Stomach (tissue), 9 donors: Measurements from ENCODE around the gene SLC16A14. TPM values are rescaled to one million over a fixed set of nuclear protein-coding genes. Genes with fewer than 3 reads are reported as not detected.

ENCODE experiments used
- DNase-seq, 2 donors: peaks; one replicate each; pipeline versions ENCODE4 v3.0.0 to v3.0.0-alpha.2; 2013 to 2019
- H3K27ac ChIP-seq, 5 donors: fragments of 200-600 bp in 4 of 5; sonication (generic) in 4 of 5; one replicate each; pipeline ENCODE4 v1.5.1; 2013 to 2019; ENCODE audit warnings: mild to moderate bottlenecking in 1 of 5, moderate library complexity in 1 of 5
- H3K27me3 ChIP-seq, 3 donors: fragments of 200-600 bp; sonication (generic); one replicate each; pipeline ENCODE4 v1.5.1; 2017 to 2019; ENCODE audit warnings: mixed run types in 1 of 3
- H3K36me3 ChIP-seq, 4 donors: fragments of 200-600 bp; sonication (generic); 1 replicate in 3 of 4; 2 replicates in 1 of 4; pipeline ENCODE4 v1.5.1; 2016 to 2019
- H3K4me1 ChIP-seq, 4 donors: fragments of 200-600 bp; sonication (generic); one replicate each; pipeline ENCODE4 v1.5.1; 2016 to 2019
- H3K4me3 ChIP-seq, 4 donors: fragments of 200-600 bp; sonication (generic) in 3 of 4; one replicate each; pipeline ENCODE4 v1.5.1; 2016 to 2019; ENCODE audit warnings: mild to moderate bottlenecking in 1 of 4
- H3K9me3 ChIP-seq, 4 donors: fragments of 200-600 bp; sonication (generic); one replicate each; pipeline ENCODE4 v1.5.1; 2016 to 2019
- CTCF ChIP-seq, 7 experiments: fragments of 450-650 bp in 4 of 7; fragments of 200-600 bp in 3 of 7; sonication (generic) in 3 of 7; IDR thresholded peaks; one replicate each; pipeline ENCODE4 v1.5.1; 2016 to 2019; ENCODE audit warnings: antibody characterized with exemption in 7 of 7, control low read depth in 2 of 7, mild to moderate bottlenecking in 1 of 7
- EP300 ChIP-seq: sonication (generic); formaldehyde crosslinking; IDR thresholded peaks from one replicate; pipeline ENCODE4 v1.6.1; 2017; ENCODE audit warnings: antibody characterized with exemption
- POLR2A ChIP-seq, 4 donors: fragments of 450-650 bp; IDR thresholded peaks; one replicate each; pipeline ENCODE4 v1.6.1; 2016; ENCODE audit warnings: antibody characterized with exemption in 4 of 4, control low read depth in 2 of 4, mild to moderate bottlenecking in 1 of 4, moderate library complexity in 1 of 4
- POLR2AphosphoS5 ChIP-seq, 3 donors: sonication (generic); formaldehyde crosslinking; IDR thresholded peaks; one replicate each; pipeline ENCODE4 v1.6.1; 2016; ENCODE audit warnings: antibody characterized with exemption in 3 of 3
- WGBS, 5 donors: extraction: QIAGEN DNeasy Blood & Tissue Kit in 3 of 5; methylation state at CpG; one replicate each; pipeline versions ENCODE4 v1.1.5 to v1.1.7; 2013 to 2018; 5-methylcytosine and 5-hydroxymethylcytosine counted together
- intact Hi-C: fragments of 100-400 bp; cut with DNase I; formaldehyde crosslinking; loops from one replicate; pipeline ENCODE4 v1.15.1; 2023; ENCODE audit warnings: low total_unique reads
- polyA plus RNA-seq, 3 donors: library from polyadenylated mRNA; stranded (reverse); fragments of 200-250 nt; gene quantifications; one replicate each; pipeline ENCODE4 v1.2.3, GENCODE V29; 2013
- small RNA-seq, 4 donors: library from RNA; depleted of rRNA; stranded (forward); fragments of <200 nt; gene quantifications; one replicate each; pipeline ENCODE3, GENCODE V24; 2016
- total RNA-seq, 5 donors: library from RNA; depleted of rRNA; stranded (reverse); fragments of >200 nt; gene quantifications; one replicate each; pipeline versions ENCODE4 v1.1.0 to v1.2.3, GENCODE V29; 2014 to 2016
- donor health status: healthy with polysubstance abuse.
- donor health status: Bipolar disorder and iron deficiency.
- donor health status: healthy.

Gene SLC16A14
- total and polyA plus RNA-seq, 8 donors, result 0.31 to 5.7 (median 1.0) TPM; not detected in 2

GRCh38 chr2:230000118-230000841 lies 68.4 kb downstream of the SLC16A14 start:
- no peak for TF ChIP-seq POLR2AphosphoS5 (IDR thresholded peaks at IDR 0.05)
- no peak for DNase-seq
- H3K9me3 ChIP-seq, result no peaks in the 10 kb centered on the region
- intact Hi-C loops, result loop anchor here (10.0 kb wide), 1 partner anchor 165 kb away; no protein-coding TSS in a partner anchor
- H3K4me3 ChIP-seq, result no peak overlapping the region
- WGBS, 5 donors, result 81 to 89% (median 83%) methylated on average over 6 of the region's 6 CpGs
- H3K4me1 ChIP-seq, result no peaks in the 10 kb centered on the region
- no peaks in the 10 kb centered on the region for H3K27me3 ChIP-seq
- no peak overlapping the region for H3K27ac ChIP-seq
- H3K36me3 ChIP-seq, result no peaks in the 10 kb centered on the region

GRCh38 chr2:229997565-229997964 lies 71.2 kb downstream of the SLC16A14 start:
- Histone ChIP-seq H3K36me3 (no peaks in the 10 kb centered on the region), H3K27ac (no peak overlapping the region), H3K4me3 (no peak overlapping the region), H3K4me1 (no peaks in the 10 kb centered on the region), H3K27me3 (no peaks in the 10 kb centered on the region), H3K9me3 (no peaks in the 10 kb centered on the region)
- 84 to 94% (median 90%) methylated on average over 3 of the region's 3 CpGs for WGBS, 5 donors
- intact Hi-C loops, result no loop called here
- DNase-seq, result no peak
- TF ChIP-seq POLR2AphosphoS5 (IDR thresholded peaks at IDR 0.05) (no peak), EP300 (no peak), CTCF (IDR thresholded peaks at IDR 0.05) (no peak), POLR2A (IDR thresholded peaks at IDR 0.05) (no peak)

- Histone ChIP-seq H3K36me3 (no peaks in the 10 kb centered on the region), H3K9me3 (no peaks in the 10 kb centered on the region), H3K27ac (no peak overlapping the region), H3K4me3 (no peak overlapping the region), H3K27me3 (no peaks in the 10 kb centered on the region), H3K4me1 (no peaks in the 10 kb centered on the region)
- DNase-seq, result no peak
- intact Hi-C loops, result no loop called here
- WGBS, 5 donors, result 83 to 98% (median 95%) methylated on average over 4 of the region's 4 CpGs
- TF ChIP-seq POLR2AphosphoS5 (IDR thresholded peaks at IDR 0.05) (no peak), CTCF (IDR thresholded peaks at IDR 0.05) (no peak), EP300 (no peak), POLR2A (IDR thresholded peaks at IDR 0.05) (no peak)
Measured at GRCh38 chr2:229996320-229996719, 72.4 kb downstream of the SLC16A14 start.

GRCh38 chr2:229993236-229993635 lies 75.5 kb downstream of the SLC16A14 start:
- no peaks in the 10 kb centered on the region for H3K36me3 ChIP-seq
- WGBS, 5 donors, result 88 to 98% (median 94%) methylated on average over 6 of the region's 6 CpGs
- DNase-seq, result no peak
- no peaks in the 10 kb centered on the region for H3K27me3 ChIP-seq
- H3K4me1 ChIP-seq, result no peaks in the 10 kb centered on the region
- no peak for TF ChIP-seq POLR2AphosphoS5 (IDR thresholded peaks at IDR 0.05)
- TF ChIP-seq EP300, result no peak
- no peak for TF ChIP-seq CTCF (IDR thresholded peaks at IDR 0.05)
- TF ChIP-seq POLR2A (IDR thresholded peaks at IDR 0.05), result no peak
- intact Hi-C loops, result no loop called here
- no peak overlapping the region for H3K27ac ChIP-seq
- H3K4me3 ChIP-seq, result no peak overlapping the region
- no peaks in the 10 kb centered on the region for H3K9me3 ChIP-seq

Small RNAs within 50 kb of the gene (small RNA-seq; reads per million reads assigned to genes)
- 0 to 0.15 (median 0) reads per million in 4 donors for gene RNY4P19

Other genes starting within 250 kb of the SLC16A14 start
- gene TRIP12, start 146.9 kb downstream of the SLC16A14 start, total RNA-seq, result 100 to 1,000 TPM in 4 of 5 donors, 10 to 100 TPM in 1; 91.2 to 342 (median 146) TPM
- gene TRIP12, start 146.9 kb downstream of the SLC16A14 start, polyA plus RNA-seq, result 10 to 100 TPM; 13.4 to 20.3 (median 18.4) TPM
- gene FBXO36, start 146.4 kb downstream of the SLC16A14 start, total RNA-seq, result 10 to 100 TPM in 1 of 5 donors, 1 to 10 TPM in 2, under 1 TPM in 1, not detected in 1; 0.58 to 12.1 (median 4.7) TPM
- gene FBXO36, start 146.4 kb downstream of the SLC16A14 start, polyA plus RNA-seq, result 1 to 10 TPM; 1.0 to 3.2 (median 1.2) TPM
- 10 to 100 TPM in 4 of 5 donors, 1 to 10 TPM in 1; 4.6 to 40.4 (median 24.6) TPM for gene SP110, start 151.1 kb upstream of the SLC16A14 start, total RNA-seq
- gene SP110, start 151.1 kb upstream of the SLC16A14 start, polyA plus RNA-seq, result 10 to 100 TPM; 11.1 to 17.1 (median 11.1) TPM
- 1 to 10 TPM in 4 of 5 donors, not detected in 1; 1.7 to 6.4 (median 4.1) TPM for gene SP140, start 156.8 kb upstream of the SLC16A14 start, total RNA-seq
- 1 to 10 TPM; 1.1 to 2.2 (median 1.5) TPM for gene SP140, start 156.8 kb upstream of the SLC16A14 start, polyA plus RNA-seq